ENCODE data around the gene ACE2. TPM values are rescaled to one million over a fixed set of nuclear protein-coding genes. Genes with fewer than 3 reads are reported as not detected.

The ACE2 gene
- polyA plus RNA-seq, 3 donors = not detected

GRCh38 chrX:15529165-15529564 lies 71.6 kb downstream of the ACE2 start:
- no peak overlapping the region for H3K4me3 Mint-ChIP-seq
- no peak overlapping the region for H3K4me3 ChIP-seq (replicated peaks in 1 of 3; ENCODE audit: low read depth in 2 of 3, low read length in 3 of 3)
- no peaks in the 10 kb centered on the region for H4K20me1 ChIP-seq (ENCODE audit: insufficient read depth, low read length)
- H2AFZ ChIP-seq (ENCODE audit: insufficient read depth, low read depth, low read length, poor library complexity, severe bottlenecking) = no peak overlapping the region
- H3K4me1 Mint-ChIP-seq = no peaks in the 10 kb centered on the region
- no peaks in the 10 kb centered on the region for H3K36me3 Mint-ChIP-seq
- H3K9me3 ChIP-seq (replicated peaks in 1 of 2; ENCODE audit: control insufficient read depth in 1 of 2, insufficient read depth in 1 of 2, low read length in 2 of 2) = no peaks in the 10 kb centered on the region
- no peaks in the 10 kb centered on the region for H3K79me2 ChIP-seq (ENCODE audit: insufficient read depth, low read length)
- H3K4me2 ChIP-seq (replicated peaks; ENCODE audit: extremely low read depth, low read length, poor library complexity, severe bottlenecking) = no peak overlapping the region
- H3K36me3 ChIP-seq (replicated peaks in 1 of 2; ENCODE audit: control insufficient read depth in 1 of 2, insufficient read depth in 2 of 2, low read length in 2 of 2) = no peaks in the 10 kb centered on the region
- no peaks in the 10 kb centered on the region for H3K4me1 ChIP-seq (ENCODE audit: control insufficient read depth in 1 of 2, insufficient read depth in 2 of 2, low read length in 2 of 2)
- H3K9ac ChIP-seq (ENCODE audit: insufficient read depth, low read length, poor library complexity, severe bottlenecking) = no peak overlapping the region
- H3K9me3 Mint-ChIP-seq = no peaks in the 10 kb centered on the region
- peaks cover 0 to 60% of the 10 kb centered on the region in 2 donors for H3K27me3 ChIP-seq (ENCODE audit: control insufficient read depth in 2 of 2, insufficient read depth in 2 of 2, low read length in 2 of 2)
- H3K27me3 Mint-ChIP-seq (ENCODE audit: low read depth in 3 of 3) = peaks cover 0 to 28% (median 3%) of the 10 kb centered on the region in 3 donors
- TF ChIP-seq CTCF (IDR thresholded peaks at IDR 0.05) = no peak
- intact Hi-C loops (cut with micrococcal nuclease) = no loop called here
- H3K27ac Mint-ChIP-seq = no peak overlapping the region
- no peak overlapping the region for H3K27ac ChIP-seq (ENCODE audit: low read depth in 1 of 2, low read length in 2 of 2)
- DNase-seq = no peak

GRCh38 chrX:15525664-15526416 lies 74.9 kb downstream of the ACE2 start:
- no CpG with 5 or more reads among the region's 8 CpGs for WGBS (ENCODE audit: insufficient coverage)
- H3K9ac ChIP-seq (ENCODE audit: insufficient read depth, low read length, poor library complexity, severe bottlenecking) = no peak overlapping the region

More at GRCh38 chrX:15525664-15526416, 74.9 kb downstream of the ACE2 start:
- Histone ChIP-seq H3K4me2 (replicated peaks; ENCODE audit: extremely low read depth, low read length, poor library complexity, severe bottlenecking) (no peak overlapping the region), H3K27ac (ENCODE audit: low read depth in 1 of 2, low read length in 2 of 2) (no peak overlapping the region), H3K4me3 (replicated peaks in 1 of 3; ENCODE audit: low read depth in 2 of 3, low read length in 3 of 3) (no peak overlapping the region), H3K9me3 (replicated peaks in 1 of 2; ENCODE audit: control insufficient read depth in 1 of 2, insufficient read depth in 1 of 2, low read length in 2 of 2) (no peaks in the 10 kb centered on the region), H3K4me1 (ENCODE audit: control insufficient read depth in 1 of 2, insufficient read depth in 2 of 2, low read length in 2 of 2) (no peaks in the 10 kb centered on the region), H4K20me1 (ENCODE audit: insufficient read depth, low read length) (no peaks in the 10 kb centered on the region), H3K79me2 (ENCODE audit: insufficient read depth, low read length) (no peaks in the 10 kb centered on the region), H3K36me3 (replicated peaks in 1 of 2; ENCODE audit: control insufficient read depth in 1 of 2, insufficient read depth in 2 of 2, low read length in 2 of 2) (no peaks in the 10 kb centered on the region), H3K27me3 (ENCODE audit: control insufficient read depth in 2 of 2, insufficient read depth in 2 of 2, low read length in 2 of 2) (peaks cover 0 to 60% of the 10 kb centered on the region in 2 donors), H2AFZ (ENCODE audit: insufficient read depth, low read depth, low read length, poor library complexity, severe bottlenecking) (no peak overlapping the region)
- no peaks in the 10 kb centered on the region for H3K4me1 Mint-ChIP-seq
- intact Hi-C loops (cut with micrococcal nuclease) = no loop called here
- no peak overlapping the region for H3K4me3 Mint-ChIP-seq
- H3K9me3 Mint-ChIP-seq = peaks cover 0 to 3% (median 0%) of the 10 kb centered on the region in 7 donors
- H3K27ac Mint-ChIP-seq = no peak overlapping the region
- peaks cover 0 to 30% (median 0%) of the 10 kb centered on the region in 3 donors for H3K27me3 Mint-ChIP-seq (ENCODE audit: low read depth in 3 of 3)
- DNase-seq = no peak
- no peak for TF ChIP-seq CTCF (IDR thresholded peaks at IDR 0.05)
- H3K36me3 Mint-ChIP-seq = no peaks in the 10 kb centered on the region
